ENCODE results near the gene ZNF750. TPM values are rescaled to one million over a fixed set of nuclear protein-coding genes. Genes with fewer than 3 reads are reported as not detected.

ZNF750 gene
- total and polyA plus RNA-seq, 2 donors (not counting 3 experiments of a cell fraction or from before 2014, with no cell fraction given) = 0.15 to 0.80 TPM

DNA sequence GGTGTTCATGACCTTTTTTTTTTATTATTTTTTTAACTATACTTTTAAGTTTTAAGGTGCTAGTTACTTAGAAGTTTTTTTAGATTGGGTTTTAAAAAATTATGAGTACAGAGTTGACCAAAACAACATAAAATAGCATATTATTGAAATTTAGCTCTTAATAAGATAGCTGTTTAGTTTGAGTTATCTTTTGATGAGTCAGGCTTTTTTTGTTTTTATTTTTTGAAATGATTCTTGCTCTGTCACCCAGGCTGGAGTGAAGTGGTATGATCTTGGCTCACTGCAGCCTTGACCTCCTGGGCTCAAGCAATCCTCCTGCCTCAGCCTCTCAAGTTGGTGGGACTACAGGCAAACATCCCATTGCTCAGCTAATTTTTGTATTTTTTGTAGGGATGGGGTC lies 13.6 kb downstream of the ZNF750 start:
- dilution Hi-C loops (cut with MboI; ENCODE audit: extremely low pct_ligation_motif_present, low sequenced_read_pairs) (no loop called here), intact Hi-C loops (cut with micrococcal nuclease) (no loop called here)
- no peak for TF ChIP-seq MYC (IDR thresholded peaks at IDR 0.05; ENCODE audit: low read depth, low read length)
- TF ChIP-seq, protein P1, sequence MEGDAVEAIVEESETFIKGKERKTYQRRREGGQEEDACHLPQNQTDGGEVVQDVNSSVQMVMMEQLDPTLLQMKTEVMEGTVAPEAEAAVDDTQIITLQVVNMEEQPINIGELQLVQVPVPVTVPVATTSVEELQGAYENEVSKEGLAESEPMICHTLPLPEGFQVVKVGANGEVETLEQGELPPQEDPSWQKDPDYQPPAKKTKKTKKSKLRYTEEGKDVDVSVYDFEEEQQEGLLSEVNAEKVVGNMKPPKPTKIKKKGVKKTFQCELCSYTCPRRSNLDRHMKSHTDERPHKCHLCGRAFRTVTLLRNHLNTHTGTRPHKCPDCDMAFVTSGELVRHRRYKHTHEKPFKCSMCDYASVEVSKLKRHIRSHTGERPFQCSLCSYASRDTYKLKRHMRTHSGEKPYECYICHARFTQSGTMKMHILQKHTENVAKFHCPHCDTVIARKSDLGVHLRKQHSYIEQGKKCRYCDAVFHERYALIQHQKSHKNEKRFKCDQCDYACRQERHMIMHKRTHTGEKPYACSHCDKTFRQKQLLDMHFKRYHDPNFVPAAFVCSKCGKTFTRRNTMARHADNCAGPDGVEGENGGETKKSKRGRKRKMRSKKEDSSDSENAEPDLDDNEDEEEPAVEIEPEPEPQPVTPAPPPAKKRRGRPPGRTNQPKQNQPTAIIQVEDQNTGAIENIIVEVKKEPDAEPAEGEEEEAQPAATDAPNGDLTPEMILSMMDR (IDR thresholded peaks at IDR 0.05; ENCODE audit: extremely low read depth in 1 of 2, insufficient read depth in 1 of 2, low read depth in 1 of 2, low read length in 2 of 2) = no peak
- TF ChIP-seq MAX (IDR thresholded peaks at IDR 0.05; ENCODE audit: insufficient read depth, insufficient read length) = no peak
- TF ChIP-seq JUN (IDR thresholded peaks at IDR 0.05; ENCODE audit: borderline replicate concordance, insufficient read depth, insufficient read length, low read depth) = no peak
- no peak for TF ChIP-seq POLR2AphosphoS5 (IDR thresholded peaks at IDR 0.05; ENCODE audit: insufficient read depth, low read depth, low read length)
- no peak for TF ChIP-seq POLR2A (IDR thresholded peaks at IDR 0.05; ENCODE audit: low read depth, low read length)
- no peak for TF ChIP-seq GATA2 (IDR thresholded peaks at IDR 0.05; ENCODE audit: insufficient read depth, insufficient read length, low read depth, low read length)
- no peak for TF ChIP-seq FOS (IDR thresholded peaks at IDR 0.05; ENCODE audit: borderline replicate concordance, insufficient read depth, low read length)
- no peak for TF ChIP-seq EZH2 (IDR thresholded peaks at IDR 0.05; ENCODE audit: borderline replicate concordance, low read depth, low read length, severe bottlenecking)
- H3K9ac ChIP-seq (replicated peaks; ENCODE audit: extremely low read depth, insufficient read depth, low read length) = no peak overlapping the region
- no peaks in the 10 kb centered on the region for H3K9me1 ChIP-seq (replicated peaks; ENCODE audit: control insufficient read depth, extremely low read depth, insufficient read depth, low read length)
- ChIA-PET CTCF (no interaction called here), POLR2A (no interaction called here)
- FAIRE-seq = no peak
- no peaks in the 10 kb centered on the region for H4K20me1 ChIP-seq (replicated peaks; ENCODE audit: control insufficient read depth, extremely low read depth, insufficient read depth, low read length)
- no peak overlapping the region for H3K4me3 ChIP-seq (replicated peaks in 1 of 3; ENCODE audit: insufficient read depth in 1 of 3, low read depth in 1 of 3, low read length in 3 of 3)
- no peak for DNase-seq (ENCODE audit: low read depth, low spot score)
- H3K27ac ChIP-seq (ENCODE audit: insufficient read depth, low read depth, low read length) = no peak overlapping the region
- no peak overlapping the region for H2AFZ ChIP-seq (ENCODE audit: low read depth, low read length)
- no TSS peak for BruUV-seq (replicated peaks)
- H3K79me2 ChIP-seq (ENCODE audit: control insufficient read depth, insufficient read depth, low read length) = no peaks in the 10 kb centered on the region
- H3K4me1 ChIP-seq (ENCODE audit: control insufficient read depth, extremely low read depth, insufficient read depth, low read length) = no peaks in the 10 kb centered on the region
- no peaks in the 10 kb centered on the region for H3K9me3 ChIP-seq (replicated peaks; ENCODE audit: control insufficient read depth, insufficient read depth, low read length)
- peaks cover 0 to 4% of the 10 kb centered on the region in 2 experiments for H3K36me3 ChIP-seq (ENCODE audit: control insufficient read depth in 2 of 2, extremely low read depth in 1 of 2, insufficient read depth in 2 of 2, low read length in 2 of 2)
- no peak overlapping the region for H3K4me2 ChIP-seq (ENCODE audit: insufficient read depth, low read length)
- H3K27me3 ChIP-seq (ENCODE audit: control insufficient read depth in 2 of 2, insufficient read depth in 2 of 2, low read length in 2 of 2) = no peaks in the 10 kb centered on the region
